Measurements from ENCODE around the gene CTNND1. TPM values are rescaled to one million over a fixed set of nuclear protein-coding genes. Genes with fewer than 3 reads are reported as not detected.
"Not testable (repeated sequence)": the region's sequence is repeated elsewhere in the genome, so short reads cannot be mapped to it uniquely, and the experiment has no call there.

CTNND1 gene
- total RNA-seq, 3 donors from 2014 or later = 4.9 to 6.3 (median 5.4) TPM

- not testable (repeated sequence) for H3K36me3 Mint-ChIP-seq (ENCODE audit: insufficient read depth); DNase-seq; H3K4me3 Mint-ChIP-seq; H3K4me1 Mint-ChIP-seq (ENCODE audit: low read depth); ATAC-seq; H3K9me3 Mint-ChIP-seq
- peaks cover 19% of the 10 kb centered on the region for H3K27me3 Mint-ChIP-seq (ENCODE audit: low read depth)
Observed at GRCh38 chr11:57838609-57839008, 77.0 kb downstream of the CTNND1 start.

GRCh38 chr11:57842873-57843272 is 81.3 kb downstream of the CTNND1 start:
- no peak for DNase-seq
- peaks cover 10% of the 10 kb centered on the region for H3K27me3 Mint-ChIP-seq (ENCODE audit: low read depth)
- ATAC-seq = no peak
- H3K4me3 Mint-ChIP-seq = no peak overlapping the region
- no peaks in the 10 kb centered on the region for H3K4me1 Mint-ChIP-seq (ENCODE audit: low read depth)
- H3K9me3 Mint-ChIP-seq = no peaks in the 10 kb centered on the region
- H3K36me3 Mint-ChIP-seq (ENCODE audit: insufficient read depth) = no peaks in the 10 kb centered on the region

GRCh38 chr11:57867966-57868365 is 106.4 kb downstream of the CTNND1 start:
- ATAC-seq (no peak), DNase-seq (no peak)
- no peaks in the 10 kb centered on the region for H3K9me3 Mint-ChIP-seq
- H3K27me3 Mint-ChIP-seq (ENCODE audit: low read depth) = peaks cover 5% of the 10 kb centered on the region
- H3K4me3 Mint-ChIP-seq = no peak overlapping the region
- H3K4me1 Mint-ChIP-seq (ENCODE audit: low read depth) = no peaks in the 10 kb centered on the region
- H3K36me3 Mint-ChIP-seq (ENCODE audit: insufficient read depth) = no peaks in the 10 kb centered on the region

GRCh38 chr11:57868491-57868890 is 106.9 kb downstream of the CTNND1 start:
- H3K9me3 Mint-ChIP-seq = no peaks in the 10 kb centered on the region
- no peaks in the 10 kb centered on the region for H3K4me1 Mint-ChIP-seq (ENCODE audit: low read depth)
- H3K27me3 Mint-ChIP-seq (ENCODE audit: low read depth) = peaks cover 5% of the 10 kb centered on the region
- ATAC-seq (no peak), DNase-seq (no peak)
- H3K36me3 Mint-ChIP-seq (ENCODE audit: insufficient read depth) = no peaks in the 10 kb centered on the region
- no peak overlapping the region for H3K4me3 Mint-ChIP-seq

Other genes starting within 250 kb of the CTNND1 start
- 10 to 100 TPM; 15.5 to 20.3 (median 18.3) TPM for gene SLC43A1, start 246.1 kb upstream of the CTNND1 start, total RNA-seq
- gene TIMM10, start 231.0 kb upstream of the CTNND1 start, total RNA-seq = 100 to 1,000 TPM; 152 to 189 (median 154) TPM
- not detected for gene SMTNL1, start 224.2 kb upstream of the CTNND1 start, total RNA-seq
- 100 to 1,000 TPM; 117 to 136 (median 122) TPM for gene UBE2L6, start 194.1 kb upstream of the CTNND1 start, total RNA-seq
- 1 to 10 TPM in 2 of 3 donors, under 1 TPM in 1; 0.55 to 2.1 (median 1.7) TPM for gene SERPING1, start 164.1 kb upstream of the CTNND1 start, total RNA-seq
- gene YPEL4, start 111.9 kb upstream of the CTNND1 start, total RNA-seq = under 1 TPM in 1 of 3 donors, not detected in 2; 0.05 TPM
- 10 to 100 TPM; 21.6 to 24.6 (median 22.0) TPM for gene CLP1, start 104.0 kb upstream of the CTNND1 start, total RNA-seq
- gene ZDHHC5, start 93.7 kb upstream of the CTNND1 start, total RNA-seq = 10 to 100 TPM; 65.0 to 78.1 (median 73.8) TPM
- 10 to 100 TPM; 23.2 to 26.3 (median 24.4) TPM for gene MED19, start 49.6 kb upstream of the CTNND1 start, total RNA-seq
- gene TMX2, start 49.2 kb upstream of the CTNND1 start, total RNA-seq = 100 to 1,000 TPM; 126 to 137 (median 137) TPM
- gene SELENOH, start 20.3 kb upstream of the CTNND1 start, total RNA-seq = 100 to 1,000 TPM; 231 to 290 (median 260) TPM
- not detected for gene BTBD18, start 10.0 kb upstream of the CTNND1 start, total RNA-seq